ENCODE measurements around the gene CCDC160. TPM values are rescaled to one million over a fixed set of nuclear protein-coding genes. Genes with fewer than 3 reads are reported as not detected.

The CCDC160 gene
- total and polyA plus RNA-seq, 2 of the 4 experiments (the other 2 are of a cell fraction), result not detected

GRCh38 chrX:134247492-134247891, 10.5 kb downstream of the CCDC160 start:
- Histone ChIP-seq H3K9me3 (ENCODE audit: control insufficient read depth, insufficient read depth, low read length) (no peaks in the 10 kb centered on the region), H4K5ac (ENCODE audit: low read depth, low read length) (no peak overlapping the region), H3K14ac (replicated peaks; ENCODE audit: low read depth, low read length) (no peak overlapping the region), H3K18ac (ENCODE audit: low read depth, low read length) (no peak overlapping the region), H2BK120ac (ENCODE audit: low read depth, low read length) (no peak overlapping the region), H4K91ac (ENCODE audit: insufficient read depth, low read depth, low read length) (no peak overlapping the region), H3K4ac (ENCODE audit: low read depth, low read length) (no peak overlapping the region), H3K79me1 (ENCODE audit: low read depth in 1 of 2, low read length in 2 of 2) (no peaks in the 10 kb centered on the region), H2BK5ac (ENCODE audit: low read depth, low read length, poor library complexity, severe bottlenecking) (no peak overlapping the region), H3K23ac (ENCODE audit: low read depth, low read length) (no peak overlapping the region), H3K4me3 (ENCODE audit: insufficient read depth, low read depth, low read length) (no peak overlapping the region), H3K9ac (ENCODE audit: low read depth, low read length) (no peak overlapping the region), H2BK20ac (ENCODE audit: low read depth, low read length) (no peak overlapping the region), H3K27ac (ENCODE audit: insufficient read depth, low read length) (no peak overlapping the region), H2AK9ac (replicated peaks; ENCODE audit: low read depth, low read length, poor library complexity) (no peak overlapping the region), H2AK5ac (ENCODE audit: low read depth, low read length) (no peak overlapping the region), H3K36me3 (ENCODE audit: control insufficient read depth, insufficient read depth, low read length) (no peaks in the 10 kb centered on the region), H4K8ac (ENCODE audit: low read depth in 2 of 2, low read length in 2 of 2) (no peak overlapping the region), H3K9me1 (ENCODE audit: insufficient read depth, low read length) (no peaks in the 10 kb centered on the region), H2BK15ac (ENCODE audit: low read depth, low read length) (no peak overlapping the region), H3K4me1 (ENCODE audit: control insufficient read depth, insufficient read depth, low read length) (no peaks in the 10 kb centered on the region; the same call in 1 of the 2 replicates), H2AFZ (replicated peaks; ENCODE audit: low read length, poor library complexity) (no peak overlapping the region), H3K56ac (ENCODE audit: extremely low read depth, insufficient read depth, low read length) (no peak overlapping the region), H3K27me3 (ENCODE audit: control insufficient read depth, insufficient read depth, low read length) (peaks cover 1% of the 10 kb centered on the region; the same call in 1 of the 2 replicates), H4K20me1 (ENCODE audit: insufficient read depth, low read length) (no peaks in the 10 kb centered on the region), H3K4me2 (ENCODE audit: low read depth, low read length) (no peak overlapping the region)
- dilution Hi-C loops (cut with HindIII; ENCODE audit: low sequenced_read_pairs, unreplicated experiment), result no loop called here
- ChIA-PET CTCF (no interaction called here), POLR2A (ENCODE audit: unreplicated experiment) (no interaction called here)
- no peak for DNase-seq
- ATAC-seq (ENCODE audit: low read depth), result no peak
- WGBS, 2 experiments (ENCODE audit: extremely low coverage in 2 of 2, insufficient read length in 1 of 2), result no CpG with 5 or more reads among the region's 3 CpGs
- TF ChIP-seq CEBPB (IDR thresholded peaks at IDR 0.05; ENCODE audit: low read depth, low read length) (no peak), BHLHE40 (IDR thresholded peaks at IDR 0.05; ENCODE audit: low read depth, low read length) (no peak), POLR2A (IDR thresholded peaks at IDR 0.05; ENCODE audit: low read depth, low read length) (no peak), FOS (IDR thresholded peaks at IDR 0.05; ENCODE audit: low read depth, low read length) (no peak), RCOR1 (IDR thresholded peaks at IDR 0.05; ENCODE audit: insufficient replicate concordance, low read length) (no peak), USF2 (IDR thresholded peaks at IDR 0.05; ENCODE audit: low read depth, low read length) (no peak), CTCF (conservative IDR thresholded peaks at IDR 0.05; ENCODE audit: low read depth, low read length) (no peak), SMC3 (IDR thresholded peaks at IDR 0.05; ENCODE audit: low read depth, low read length) (no peak)
- BruUV-seq (replicated peaks), result no TSS peak
- intact Hi-C loops (cut with micrococcal nuclease), result no loop called here
- in situ Hi-C loops (cut with MboI; ENCODE audit: low sequenced_read_pairs), result no loop called here
